HG02610 (cell line): Measurements from ENCODE around the gene KDM4C.

Experiments used
- ATAC-seq: cut with Tn5 transposase; IDR thresholded peaks from one replicate; pipeline ENCODE4 v1.9.1; 2021; ENCODE audit warnings: mild to moderate bottlenecking, moderate library complexity; ENCODE audit not compliant: unreplicated experiment

KDM4C gene

GRCh38 chr9:7186175-7186574 lies 428.4 kb downstream of the KDM4C start:
- ATAC-seq = no peak

- no peak for ATAC-seq
Observed at GRCh38 chr9:7192266-7192665, 434.5 kb downstream of the KDM4C start.

GRCh38 chr9:7195526-7195925 lies 437.8 kb downstream of the KDM4C start:
- no peak for ATAC-seq

GRCh38 chr9:7196467-7196866 lies 438.7 kb downstream of the KDM4C start:
- ATAC-seq = peak; percentile 62

GRCh38 chr9:7201196-7201595 lies 443.4 kb downstream of the KDM4C start:
- no peak for ATAC-seq

GRCh38 chr9:7205806-7206205 lies 448.0 kb downstream of the KDM4C start:
- no peak for ATAC-seq

- no peak for ATAC-seq
Observed at GRCh38 chr9:7206221-7206758, 448.5 kb downstream of the KDM4C start.

- ATAC-seq = no peak
Observed at GRCh38 chr9:7209016-7209715, 451.4 kb downstream of the KDM4C start.

- no peak for ATAC-seq
Observed at GRCh38 chr9:7209990-7210389, 452.2 kb downstream of the KDM4C start.

- no peak for ATAC-seq
Observed at GRCh38 chr9:7210854-7211637, 453.3 kb downstream of the KDM4C start.

GRCh38 chr9:7211657-7212056 lies 453.9 kb downstream of the KDM4C start:
- no peak for ATAC-seq

- no peak for ATAC-seq
Observed at GRCh38 chr9:7212101-7212500, 454.3 kb downstream of the KDM4C start.

- ATAC-seq = no peak
Observed at GRCh38 chr9:7216004-7216841, 458.4 kb downstream of the KDM4C start.

GRCh38 chr9:7223981-7224380 lies 466.2 kb downstream of the KDM4C start:
- no peak for ATAC-seq
